Measurements from ENCODE around the gene TTC28. TPM values are rescaled to one million over a fixed set of nuclear protein-coding genes. Genes with fewer than 3 reads are reported as not detected.

Gene TTC28
- total RNA-seq, 1 donor: 55.8 TPM

DNA sequence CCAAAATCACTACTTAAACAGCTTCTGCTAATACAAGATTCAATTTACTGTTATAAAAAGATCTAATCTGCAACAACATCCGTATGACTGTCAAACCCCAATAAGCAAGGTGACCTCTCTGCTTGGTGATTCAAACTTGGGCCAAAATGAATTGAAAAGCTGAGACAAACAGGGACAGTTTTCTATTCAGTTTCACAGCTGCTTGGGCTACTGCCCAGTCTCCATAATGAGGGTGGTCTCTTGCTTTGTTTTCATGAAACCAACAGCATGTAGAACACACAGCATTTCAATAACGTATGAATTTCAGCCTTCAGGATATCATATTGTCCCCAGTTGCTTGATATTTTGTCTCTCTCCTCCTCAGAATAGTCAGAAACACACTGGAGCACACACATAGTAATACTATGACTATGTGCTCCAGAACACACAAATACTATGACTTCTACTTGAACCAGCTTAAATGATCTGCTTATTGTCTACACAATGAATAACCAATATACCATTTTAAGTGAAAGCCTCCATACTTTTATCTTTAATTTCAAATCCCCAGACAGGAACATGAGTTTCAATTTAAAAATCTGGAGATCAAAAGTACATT is 285.0 kb downstream of the TTC28 start:
- no peak overlapping the region for H3K4me3 ChIP-seq (ENCODE audit: low read depth, low read length)
- DNase-seq (ENCODE audit: low read depth): no peak
- TF ChIP-seq, protein P1, sequence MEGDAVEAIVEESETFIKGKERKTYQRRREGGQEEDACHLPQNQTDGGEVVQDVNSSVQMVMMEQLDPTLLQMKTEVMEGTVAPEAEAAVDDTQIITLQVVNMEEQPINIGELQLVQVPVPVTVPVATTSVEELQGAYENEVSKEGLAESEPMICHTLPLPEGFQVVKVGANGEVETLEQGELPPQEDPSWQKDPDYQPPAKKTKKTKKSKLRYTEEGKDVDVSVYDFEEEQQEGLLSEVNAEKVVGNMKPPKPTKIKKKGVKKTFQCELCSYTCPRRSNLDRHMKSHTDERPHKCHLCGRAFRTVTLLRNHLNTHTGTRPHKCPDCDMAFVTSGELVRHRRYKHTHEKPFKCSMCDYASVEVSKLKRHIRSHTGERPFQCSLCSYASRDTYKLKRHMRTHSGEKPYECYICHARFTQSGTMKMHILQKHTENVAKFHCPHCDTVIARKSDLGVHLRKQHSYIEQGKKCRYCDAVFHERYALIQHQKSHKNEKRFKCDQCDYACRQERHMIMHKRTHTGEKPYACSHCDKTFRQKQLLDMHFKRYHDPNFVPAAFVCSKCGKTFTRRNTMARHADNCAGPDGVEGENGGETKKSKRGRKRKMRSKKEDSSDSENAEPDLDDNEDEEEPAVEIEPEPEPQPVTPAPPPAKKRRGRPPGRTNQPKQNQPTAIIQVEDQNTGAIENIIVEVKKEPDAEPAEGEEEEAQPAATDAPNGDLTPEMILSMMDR (IDR thresholded peaks at IDR 0.05; ENCODE audit: insufficient read depth, low read length): no peak

DNA sequence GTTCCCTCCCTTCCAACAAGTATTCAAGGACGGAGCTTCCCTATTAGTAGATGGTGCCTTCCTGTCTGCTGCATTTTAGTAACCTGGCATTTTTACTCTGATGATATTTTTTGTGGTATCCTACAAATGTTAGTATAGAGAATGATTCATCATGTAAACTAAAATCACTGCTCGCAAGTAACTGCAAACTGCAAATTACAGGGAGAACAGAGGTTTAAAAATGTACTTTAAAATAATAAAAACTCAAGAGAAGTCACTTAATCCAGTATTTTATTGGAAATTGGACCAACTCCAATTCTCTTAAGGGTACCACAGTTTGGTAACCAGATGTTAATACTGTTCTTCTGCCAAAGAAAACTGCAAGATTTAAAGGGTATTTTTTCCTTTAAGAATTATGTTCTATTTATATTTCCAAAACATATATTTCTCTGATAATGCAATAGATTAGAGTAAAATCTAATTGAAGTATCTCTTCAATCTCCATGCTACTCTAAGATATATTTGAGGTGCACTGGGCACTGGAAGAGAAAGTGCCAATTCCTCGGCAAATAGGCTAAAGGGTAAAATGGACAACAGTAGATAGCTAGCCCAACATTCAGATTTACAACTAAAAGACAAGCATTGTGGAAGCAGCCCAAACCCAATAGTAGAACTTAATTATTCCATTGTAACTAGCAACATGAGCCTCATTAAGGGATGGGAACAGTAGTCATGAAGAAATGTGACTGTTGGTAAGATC is 298.0 kb downstream of the TTC28 start:
- DNase-seq (ENCODE audit: low read depth): peak; percentile 39
- TF ChIP-seq, protein P1 (IDR thresholded peaks at IDR 0.05; ENCODE audit: insufficient read depth, low read length): no peak

DNA sequence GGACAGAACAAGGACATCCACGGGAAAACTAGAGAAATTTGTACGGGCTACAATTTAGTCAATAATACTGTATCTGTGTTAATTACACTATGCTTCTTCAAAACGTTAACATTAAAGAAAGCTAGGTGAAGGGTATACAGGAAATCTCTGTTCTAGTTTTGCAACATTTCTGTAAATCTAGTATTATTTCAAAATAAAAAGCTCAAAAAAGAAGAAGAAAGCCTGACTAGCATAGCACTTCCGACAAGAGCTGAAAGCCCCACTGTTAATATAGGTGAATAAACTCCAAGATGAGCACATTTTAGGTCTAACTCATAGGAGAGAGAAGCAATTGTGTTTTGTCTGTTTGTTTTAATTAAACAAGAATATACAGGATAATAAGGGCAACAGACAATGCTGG is 299.7 kb downstream of the TTC28 start:
- TF ChIP-seq, protein P1 (IDR thresholded peaks at IDR 0.05; ENCODE audit: insufficient read depth, low read length): no peak
- DNase-seq (ENCODE audit: low read depth): no peak

More for the DNA sequence above, 298.0 kb downstream of the TTC28 start:
- H3K4me3 ChIP-seq (ENCODE audit: low read depth, low read length): no peak overlapping the region

DNA sequence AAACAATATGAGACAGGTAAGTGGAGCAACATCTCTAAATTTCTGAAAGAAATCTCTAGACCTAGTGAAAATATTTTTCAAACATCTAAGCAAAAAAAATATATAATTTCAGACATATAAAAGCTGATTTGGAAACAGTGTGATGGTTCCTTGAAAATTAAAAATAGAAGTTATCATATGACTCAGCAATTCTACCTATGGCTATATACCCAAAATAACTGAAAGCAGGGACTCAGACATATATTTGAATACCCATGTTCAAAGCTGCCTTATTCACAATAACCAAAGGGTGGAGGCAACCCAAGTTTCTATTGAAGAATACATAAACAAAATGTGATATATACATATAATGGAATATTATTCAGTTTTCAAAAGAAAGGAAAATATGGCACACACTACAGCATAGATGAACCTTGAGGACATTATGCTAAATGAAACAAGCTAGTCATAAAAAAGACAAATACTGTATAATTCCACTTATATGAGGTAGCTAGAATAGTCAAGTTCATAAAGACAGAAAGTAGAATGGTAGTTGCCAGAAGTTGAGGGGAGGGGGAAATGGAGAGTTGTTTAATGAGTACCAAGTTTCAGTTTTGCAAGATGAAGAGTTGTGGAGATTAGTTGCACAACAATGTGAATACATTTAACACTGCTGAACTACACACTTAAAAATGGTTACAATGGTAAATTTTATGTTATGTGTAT is 300.4 kb downstream of the TTC28 start:
- H3K4me3 ChIP-seq (ENCODE audit: low read depth, low read length): no peak overlapping the region
- TF ChIP-seq, protein P1 (IDR thresholded peaks at IDR 0.05; ENCODE audit: insufficient read depth, low read length): no peak
- peak; percentile 24 for DNase-seq (ENCODE audit: low read depth)

More for the DNA sequence above, 299.7 kb downstream of the TTC28 start:
- H3K4me3 ChIP-seq (ENCODE audit: low read depth, low read length): no peak overlapping the region

DNA sequence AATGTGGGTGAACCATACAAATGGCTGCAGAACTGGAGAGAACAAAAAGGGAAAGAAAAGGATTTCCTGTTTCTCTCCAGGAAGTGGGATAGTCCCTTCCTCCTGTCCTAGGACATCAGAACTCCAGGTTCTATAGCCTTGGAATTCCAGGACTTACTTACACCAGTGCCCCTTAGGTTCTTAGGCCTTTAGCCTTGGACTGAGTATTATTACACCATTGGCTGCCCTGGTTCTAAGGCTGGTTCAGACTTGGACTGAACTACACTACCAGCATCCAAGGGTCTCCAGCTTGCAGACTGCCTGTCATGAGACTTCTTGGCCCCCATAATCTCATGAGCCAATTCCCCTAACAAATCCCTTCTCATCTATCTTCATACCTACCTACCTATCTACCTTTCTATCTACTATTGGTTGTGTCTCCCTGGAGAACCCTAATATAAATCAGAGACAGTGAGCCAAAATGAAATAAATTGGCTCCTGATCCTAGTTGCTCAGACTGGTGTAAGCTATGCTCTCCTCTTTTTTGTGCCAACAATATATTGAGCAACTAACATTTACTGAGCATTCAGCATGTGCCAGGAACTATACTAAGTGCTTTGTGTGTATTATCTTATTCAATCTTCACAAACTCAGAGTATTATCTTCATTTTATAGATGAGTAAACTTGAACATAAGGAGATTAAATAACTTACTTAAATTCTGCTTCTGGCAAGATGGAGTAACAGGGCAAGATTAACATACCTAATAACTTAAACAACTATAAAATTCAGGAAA is 303.7 kb downstream of the TTC28 start:
- peak; percentile 82 for DNase-seq (ENCODE audit: low read depth)
- TF ChIP-seq, protein P1 (IDR thresholded peaks at IDR 0.05; ENCODE audit: insufficient read depth, low read length): no peak
- H3K4me3 ChIP-seq (ENCODE audit: low read depth, low read length): no peak overlapping the region

DNA sequence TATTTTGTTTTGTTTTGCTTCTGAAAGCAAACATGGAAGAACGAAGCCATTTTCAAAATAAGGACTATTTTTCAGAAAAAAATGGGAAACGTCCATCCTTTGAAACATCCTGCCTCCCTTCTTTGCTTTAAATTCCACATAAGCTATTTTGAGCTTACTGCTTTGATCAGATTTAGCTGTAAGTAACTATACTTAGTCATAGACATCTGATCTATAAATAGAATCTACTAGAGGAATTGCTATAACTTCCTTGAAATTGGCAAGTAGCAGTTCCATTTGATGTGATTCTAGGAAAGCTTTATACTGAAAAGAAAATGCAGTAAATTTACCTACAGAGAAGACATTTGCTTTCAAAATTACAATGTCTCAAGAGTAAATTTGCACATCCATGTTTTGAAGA is 305.8 kb downstream of the TTC28 start:
- DNase-seq (ENCODE audit: low read depth): peak; percentile 50
- H3K4me3 ChIP-seq (ENCODE audit: low read depth, low read length): no peak overlapping the region
- TF ChIP-seq, protein P1 (IDR thresholded peaks at IDR 0.05; ENCODE audit: insufficient read depth, low read length): no peak

Measured in fibroblast of the aortic adventitia (primary cell).